Chondrocyte (in vitro differentiated cells): ENCODE data around the gene PIP4K2B. TPM values are rescaled to one million over a fixed set of nuclear protein-coding genes. Genes with fewer than 3 reads are reported as not detected.

Experiments
- DNase-seq: peaks from one replicate; pipeline ENCODE4 v3.0.0; 2021; ENCODE audit warnings: mixed read lengths, low spot score
- H3K27ac Mint-ChIP-seq: one replicate; pipeline ENCODE4 v1.8.0; 2021; ENCODE audit warnings: mild to moderate bottlenecking, moderate library complexity, mixed read lengths; ENCODE audit not compliant: unreplicated experiment
- H3K27me3 Mint-ChIP-seq: 2 replicates; pipeline ENCODE4 v1.8.0; 2021; ENCODE audit warnings: low read depth, mixed read lengths
- H3K36me3 Mint-ChIP-seq: 2 replicates; pipeline ENCODE4 v1.8.0; 2021; ENCODE audit warnings: low read depth, mixed read lengths
- H3K4me1 Mint-ChIP-seq: 2 replicates; pipeline ENCODE4 v1.8.0; 2021; ENCODE audit warnings: low read depth, mild to moderate bottlenecking, mixed read lengths
- H3K4me3 Mint-ChIP-seq: one replicate; pipeline ENCODE4 v1.8.0; 2021; ENCODE audit warnings: mild to moderate bottlenecking, moderate library complexity, mixed read lengths; ENCODE audit not compliant: unreplicated experiment
- H3K9me3 Mint-ChIP-seq: 2 replicates; pipeline ENCODE4 v1.8.0; 2021; ENCODE audit warnings: low read depth, mixed read lengths
- CTCF ChIP-seq: fragments of 200-600 bp; sonication (generic); IDR thresholded peaks from 2 replicates; pipeline ENCODE4 v1.5.0; 2021; ENCODE audit warnings: antibody characterized with exemption, mild to moderate bottlenecking, moderate library complexity
- total RNA-seq: library from RNA; stranded (reverse); gene quantifications from 3 replicates; pipeline ENCODE4 v1.2.1, GENCODE V29; 2021

Gene PIP4K2B
- total RNA-seq, 1 donor from 2014 or later, result 58.7 TPM

- Mint-ChIP-seq H3K36me3 (peaks cover 16% of the 10 kb centered on the region), H3K27ac (peak overlapping the region; percentile 59), H3K27me3 (no peaks in the 10 kb centered on the region), H3K4me3 (no peak overlapping the region), H3K9me3 (no peaks in the 10 kb centered on the region), H3K4me1 (peaks cover 25% of the 10 kb centered on the region)
- peak; percentile 91 for TF ChIP-seq CTCF
- DNase-seq, result no peak
Measured at GRCh38 chr17:38735161-38735997, 64.0 kb downstream of the PIP4K2B start.

GRCh38 chr17:38733982-38734973, 65.1 kb downstream of the PIP4K2B start:
- Mint-ChIP-seq H3K9me3 (no peaks in the 10 kb centered on the region), H3K27ac (no peak overlapping the region), H3K36me3 (peaks cover 14% of the 10 kb centered on the region), H3K4me3 (no peak overlapping the region), H3K4me1 (peaks cover 29% of the 10 kb centered on the region), H3K27me3 (no peaks in the 10 kb centered on the region)
- DNase-seq, result no peak
- peak; percentile 51 for TF ChIP-seq CTCF

- no peaks in the 10 kb centered on the region for H3K9me3 Mint-ChIP-seq
- H3K27ac Mint-ChIP-seq, result peak overlapping the region; percentile 57
- H3K4me3 Mint-ChIP-seq, result no peak overlapping the region
- H3K36me3 Mint-ChIP-seq, result peaks cover 11% of the 10 kb centered on the region
- H3K4me1 Mint-ChIP-seq, result peaks cover 31% of the 10 kb centered on the region
- H3K27me3 Mint-ChIP-seq, result no peaks in the 10 kb centered on the region
- no peak for TF ChIP-seq CTCF
- DNase-seq, result no peak
Measured at GRCh38 chr17:38733282-38733981, 65.9 kb downstream of the PIP4K2B start.

GRCh38 chr17:38732376-38733281, 66.7 kb downstream of the PIP4K2B start:
- no peaks in the 10 kb centered on the region for H3K9me3 Mint-ChIP-seq
- no peak for DNase-seq
- no peak overlapping the region for H3K4me3 Mint-ChIP-seq
- no peaks in the 10 kb centered on the region for H3K27me3 Mint-ChIP-seq
- no peak for TF ChIP-seq CTCF
- H3K4me1 Mint-ChIP-seq, result peaks cover 31% of the 10 kb centered on the region
- H3K27ac Mint-ChIP-seq, result peak overlapping the region; percentile 57
- H3K36me3 Mint-ChIP-seq, result peaks cover 7% of the 10 kb centered on the region
